HEK293 (cell line): ENCODE results near the gene GPR162.

Source experiments
- CTCF ChIA-PET: fragments of 350-600 bp; formaldehyde crosslinking; extraction: SDS; loops from one replicate; lab custom pipeline; 2021; ENCODE audit warnings: antibody characterized with exemption; lab: Yijun Ruan, JAX
- POLR2A ChIA-PET: fragments of 300-600 bp; formaldehyde crosslinking; extraction: SDS; loops from one replicate; lab custom pipeline; 2020; ENCODE audit warnings: antibody characterized with exemption, inconsistent platforms; lab: Yijun Ruan, JAX
- H3K27ac ChIP-seq: fragments of 200-500 bp; sonication (Bioruptor generic); 2 replicates; pipeline ENCODE4 v1.5.1; 2014; ENCODE audit warnings: low read depth, low read length, control low read depth, inconsistent platforms; ENCODE audit errors: extremely low read depth
- H3K36me3 ChIP-seq, 2 experiments: fragments of 200-500 bp in 1 of 2; sonication (Bioruptor generic) in 1 of 2; 1 replicate in 1 of 2; 2 replicates in 1 of 2; pipeline ENCODE4 v1.5.1; 2014 to 2017; ENCODE audit warnings: inconsistent platforms in 2 of 2, low read length in 2 of 2; ENCODE audit not compliant: control insufficient read depth in 2 of 2, insufficient read depth in 1 of 2
- H3K4me1 ChIP-seq: fragments of 200-500 bp; sonication (Bioruptor generic); 2 replicates; pipeline ENCODE4 v1.5.1; 2014; ENCODE audit warnings: mild to moderate bottlenecking, low read length, inconsistent platforms; ENCODE audit not compliant: control insufficient read depth, insufficient read depth
- H3K4me3 ChIP-seq: 2 replicates; pipeline ENCODE4 v1.5.1; 2011; ENCODE audit warnings: low read depth, mild to moderate bottlenecking, control low read depth, low read length, moderate library complexity
- H3K9me3 ChIP-seq: fragments of 200-500 bp; sonication (Bioruptor generic); 2 replicates; pipeline ENCODE4 v1.5.1; 2014; ENCODE audit warnings: low read depth, low read length, inconsistent platforms; ENCODE audit not compliant: control insufficient read depth, insufficient read depth
- AEBP2 ChIP-seq: fragments of 450-650 bp; formaldehyde crosslinking; IDR thresholded peaks from 2 replicates; pipeline ENCODE4 v1.5.1; 2016; ENCODE audit warnings: missing biosample characterization, missing genetic modification characterization, borderline replicate concordance
- MYNN ChIP-seq: fragments of 450-650 bp; formaldehyde crosslinking; IDR thresholded peaks from 2 replicates; pipeline ENCODE4 v1.5.1; 2016; ENCODE audit warnings: missing biosample characterization, missing genetic modification characterization, borderline replicate concordance
- ZBTB17 ChIP-seq: fragments of 450-650 bp; formaldehyde crosslinking; IDR thresholded peaks from 2 replicates; pipeline ENCODE4 v1.5.1; 2016; ENCODE audit warnings: missing biosample characterization, missing genetic modification characterization
- ZFHX2 ChIP-seq: fragments of 450-650 bp; formaldehyde crosslinking; conservative IDR thresholded peaks from 2 replicates; pipeline ENCODE4 v1.5.1; 2016; ENCODE audit warnings: missing biosample characterization, missing genetic modification characterization
- ZFP41 ChIP-seq: fragments of 450-650 bp; formaldehyde crosslinking; IDR thresholded peaks from 2 replicates; pipeline ENCODE4 v1.5.1; 2016; ENCODE audit warnings: missing biosample characterization, missing genetic modification characterization, borderline replicate concordance
- ZIC2 ChIP-seq: fragments of 450-650 bp; formaldehyde crosslinking; IDR thresholded peaks from 2 replicates; pipeline ENCODE4 v1.5.1; 2016; ENCODE audit warnings: missing biosample characterization, missing genetic modification characterization
- ZNF10 ChIP-seq: fragments of 450-650 bp; formaldehyde crosslinking; IDR thresholded peaks from 2 replicates; pipeline ENCODE4 v1.5.1; 2017; ENCODE audit warnings: missing biosample characterization, missing genetic modification characterization
- ZNF112 ChIP-seq: fragments of 450-650 bp; formaldehyde crosslinking; IDR thresholded peaks from 2 replicates; pipeline ENCODE4 v1.5.0; 2017; ENCODE audit warnings: missing biosample characterization, missing genetic modification characterization
- ZNF121 ChIP-seq: fragments of 450-650 bp; formaldehyde crosslinking; IDR thresholded peaks from 2 replicates; pipeline ENCODE4 v1.5.1; 2016; ENCODE audit warnings: missing biosample characterization, missing genetic modification characterization
- ZNF18 ChIP-seq: fragments of 450-650 bp; formaldehyde crosslinking; IDR thresholded peaks from 2 replicates; pipeline ENCODE4 v1.5.1; 2016; ENCODE audit warnings: missing biosample characterization, missing genetic modification characterization
- ZNF2 ChIP-seq: fragments of 450-650 bp; formaldehyde crosslinking; IDR thresholded peaks from 2 replicates; pipeline ENCODE4 v1.5.1; 2016; ENCODE audit warnings: missing biosample characterization, missing genetic modification characterization
- ZNF280C ChIP-seq: fragments of 450-650 bp; formaldehyde crosslinking; IDR thresholded peaks from 2 replicates; pipeline ENCODE4 v1.5.1; 2016; ENCODE audit warnings: missing biosample characterization, missing genetic modification characterization
- ZNF341 ChIP-seq: fragments of 450-650 bp; formaldehyde crosslinking; IDR thresholded peaks from 2 replicates; pipeline ENCODE4; 2016; ENCODE audit warnings: low read depth, missing biosample characterization, missing genetic modification characterization
- ZNF354C ChIP-seq: fragments of 450-650 bp; formaldehyde crosslinking; IDR thresholded peaks from 2 replicates; pipeline ENCODE4 v1.5.1; 2016; ENCODE audit warnings: missing biosample characterization, missing genetic modification characterization, low read depth, borderline replicate concordance
- ZNF37A ChIP-seq: fragments of 450-650 bp; IDR thresholded peaks from 2 replicates; pipeline ENCODE4 v1.5.1; 2018; ENCODE audit warnings: missing biosample characterization, missing genetic modification characterization
- ZNF404 ChIP-seq: fragments of 450-650 bp; formaldehyde crosslinking; IDR thresholded peaks from 2 replicates; pipeline ENCODE4 v1.5.1; 2017; ENCODE audit warnings: missing biosample characterization, missing genetic modification characterization
- ZNF501 ChIP-seq: fragments of 450-650 bp; formaldehyde crosslinking; IDR thresholded peaks from 2 replicates; pipeline ENCODE4 v1.5.1; 2016; ENCODE audit warnings: missing biosample characterization, missing genetic modification characterization
- ZNF558 ChIP-seq: fragments of 450-650 bp; formaldehyde crosslinking; IDR thresholded peaks from 2 replicates; pipeline ENCODE4 v1.5.1; 2016; ENCODE audit warnings: missing biosample characterization, missing genetic modification characterization
- ZNF585B ChIP-seq: fragments of 450-650 bp; formaldehyde crosslinking; IDR thresholded peaks from 2 replicates; pipeline ENCODE4 v1.5.1; 2016; ENCODE audit warnings: missing biosample characterization, missing genetic modification characterization
- ZNF639 ChIP-seq: fragments of 450-650 bp; formaldehyde crosslinking; IDR thresholded peaks from 2 replicates; pipeline ENCODE4 v1.5.1; 2016; ENCODE audit warnings: missing biosample characterization, missing genetic modification characterization
- TF ChIP-seq, protein P1 (sequence below): fragments of 450-650 bp; formaldehyde crosslinking; IDR thresholded peaks from 2 replicates; pipeline ENCODE4 v1.5.1; 2016; ENCODE audit warnings: missing biosample characterization, missing genetic modification characterization

GPR162 gene

DNA sequence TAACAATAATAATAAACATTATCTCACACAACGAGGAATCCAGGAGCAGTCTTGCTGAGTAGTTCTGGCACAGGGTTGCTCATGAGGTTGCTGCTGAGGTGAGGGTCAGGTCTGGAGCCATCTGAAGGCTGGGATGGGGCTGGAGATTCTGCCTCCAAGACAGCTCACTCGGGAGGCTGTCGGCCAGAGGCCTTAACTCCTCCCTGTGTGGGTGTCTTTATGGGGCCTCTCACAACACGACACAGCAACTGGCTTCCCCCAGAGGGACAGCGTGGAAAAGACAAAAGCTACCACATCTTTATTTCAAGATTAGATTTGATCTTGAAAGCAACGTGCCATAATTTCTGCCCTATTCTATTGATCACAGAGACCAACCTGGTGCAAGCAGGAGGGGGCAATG, 39.5 kb upstream of the GPR162 start:
- H3K36me3 ChIP-seq: no peaks in the 10 kb centered on the region
- no peaks in the 10 kb centered on the region for H3K9me3 ChIP-seq
- H3K4me1 ChIP-seq: peaks cover 7% of the 10 kb centered on the region
- no peak overlapping the region for H3K27ac ChIP-seq
- TF ChIP-seq ZNF639 (tag by site-specific recombination): no peak
- no peak for TF ChIP-seq ZBTB17 (tag by site-specific recombination)
- TF ChIP-seq ZFHX2 (tag by site-specific recombination): peak; percentile 54
- TF ChIP-seq, all 188 proteins: peak for 1
- ChIA-PET POLR2A (interaction anchor here (0.5 to 2.1 kb wide), 3 partner anchors 16 to 46 kb away, joined by 4 to 9 read pairs (median 5); partner anchors contain the start of genes P3H3 and PTMS), CTCF (interaction anchor here (0.8 to 8.3 kb wide), 4 partner anchors 15 to 53 kb away, joined by 3 to 71 read pairs (median 40); partner anchors contain the start of genes MLF2 and PTMS)
- no peak overlapping the region for H3K4me3 ChIP-seq

GRCh38 chr12:6782850-6783566, 38.6 kb upstream of the GPR162 start:
- Histone ChIP-seq H3K27ac (no peak overlapping the region), H3K9me3 (no peaks in the 10 kb centered on the region), H3K4me3 (no peak overlapping the region), H3K4me1 (peaks cover 7% of the 10 kb centered on the region), H3K36me3 (no peaks in the 10 kb centered on the region)
- TF ChIP-seq ZIC2 (tag by site-specific recombination) (no peak), ZNF121 (tag by site-specific recombination) (no peak), ZNF18 (no peak), ZNF354C (tag by site-specific recombination) (no peak), ZNF2 (tag by site-specific recombination) (no peak), AEBP2 (tag by site-specific recombination) (no peak), ZNF341 (tag by site-specific recombination) (no peak), ZNF112 (tag by site-specific recombination) (no peak), ZNF10 (tag by site-specific recombination) (no peak), ZNF585B (tag by site-specific recombination) (no peak), ZNF280C (tag by site-specific recombination) (no peak), ZFP41 (tag by site-specific recombination) (no peak), ZNF37A (tag by site-specific recombination) (no peak), ZNF404 (no peak), ZNF558 (tag by site-specific recombination) (no peak), ZNF501 (tag by site-specific recombination) (no peak), MYNN (tag by site-specific recombination) (no peak)
- TF ChIP-seq, protein P1, sequence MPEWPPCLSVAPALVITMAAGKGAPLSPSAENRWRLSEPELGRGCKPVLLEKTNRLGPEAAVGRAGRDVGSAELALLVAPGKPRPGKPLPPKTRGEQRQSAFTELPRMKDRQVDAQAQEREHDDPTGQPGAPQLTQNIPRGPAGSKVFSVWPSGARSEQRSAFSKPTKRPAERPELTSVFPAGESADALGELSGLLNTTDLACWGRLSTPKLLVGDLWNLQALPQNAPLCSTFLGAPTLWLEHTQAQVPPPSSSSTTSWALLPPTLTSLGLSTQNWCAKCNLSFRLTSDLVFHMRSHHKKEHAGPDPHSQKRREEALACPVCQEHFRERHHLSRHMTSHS (tag by site-specific recombination): no peak
- CTCF ChIA-PET: interaction anchor here (0.6 to 8.3 kb wide), 6 partner anchors 16 to 99 kb away, joined by 3 to 71 read pairs (median 8); partner anchors contain the start of genes MLF2 and PTMS
- POLR2A ChIA-PET: interaction anchor here (0.5 to 2.1 kb wide), 3 partner anchors 17 to 45 kb away, joined by 4 to 9 read pairs (median 5); partner anchors contain the start of genes P3H3 and PTMS
